ENCODE data around the gene ZNF292.
"Not testable (repeated sequence)": the region's sequence is repeated elsewhere in the genome, so short reads cannot be mapped to it uniquely, and the experiment has no call there.

The ZNF292 gene

DNA sequence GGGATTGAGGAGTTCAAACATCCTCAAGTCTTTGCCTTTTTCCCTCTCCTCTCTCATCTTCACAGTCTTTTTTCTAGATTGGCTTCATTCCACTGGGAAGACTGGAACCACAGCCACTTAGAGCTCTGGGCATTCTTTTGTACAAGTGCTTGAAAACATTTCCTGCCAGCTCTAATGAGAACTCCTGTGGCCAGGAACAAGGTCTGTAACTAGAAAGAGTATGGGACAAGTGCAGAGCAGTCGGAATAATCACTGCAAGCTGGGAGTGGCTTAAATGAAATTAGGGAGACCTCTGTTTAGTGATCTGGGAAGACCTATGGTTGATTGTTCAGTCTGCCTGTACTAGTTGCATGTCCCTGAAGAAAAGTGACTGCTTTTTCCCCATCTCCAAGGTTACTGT is 126.1 kb downstream of the ZNF292 start:
- no peak for FAIRE-seq

DNA sequence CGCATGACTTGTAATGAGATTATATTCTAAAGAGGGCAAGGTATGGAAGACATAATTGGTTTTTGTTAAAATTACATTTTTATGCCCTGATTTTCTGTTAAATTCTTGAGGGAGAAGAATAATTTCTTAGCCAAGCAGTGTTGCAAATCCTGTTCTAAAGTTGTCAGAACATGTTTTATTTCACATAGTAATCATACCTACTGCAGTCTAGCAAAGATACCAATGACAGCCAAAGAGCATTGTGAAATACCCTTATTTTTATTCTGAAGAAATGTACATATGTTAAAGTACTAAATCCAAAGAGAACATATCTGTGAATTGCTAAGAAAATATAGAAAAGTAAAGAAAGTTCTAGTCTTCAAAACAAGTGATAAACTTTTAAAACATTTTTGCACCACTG is 127.4 kb downstream of the ZNF292 start:
- no peak for FAIRE-seq

DNA sequence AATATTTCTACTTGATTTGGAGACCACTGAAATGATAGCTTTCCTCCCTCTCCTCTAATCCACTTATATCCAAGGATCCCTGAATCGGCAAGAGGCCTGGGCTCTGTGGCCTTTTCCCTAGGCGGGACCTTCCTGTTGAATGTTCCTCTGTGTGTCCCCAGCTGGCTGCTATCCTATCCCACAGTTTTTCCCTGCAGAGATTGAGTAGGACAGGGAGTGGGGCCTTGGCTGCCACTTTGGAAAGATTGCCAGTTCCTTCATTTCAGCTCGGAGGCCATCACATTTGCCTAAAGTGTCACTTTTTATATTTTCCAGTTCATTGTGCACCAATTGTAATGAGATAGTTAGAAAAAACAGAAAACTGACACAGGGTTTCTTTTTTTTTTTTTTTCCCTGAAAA is 128.1 kb downstream of the ZNF292 start:
- no peak for FAIRE-seq

DNA sequence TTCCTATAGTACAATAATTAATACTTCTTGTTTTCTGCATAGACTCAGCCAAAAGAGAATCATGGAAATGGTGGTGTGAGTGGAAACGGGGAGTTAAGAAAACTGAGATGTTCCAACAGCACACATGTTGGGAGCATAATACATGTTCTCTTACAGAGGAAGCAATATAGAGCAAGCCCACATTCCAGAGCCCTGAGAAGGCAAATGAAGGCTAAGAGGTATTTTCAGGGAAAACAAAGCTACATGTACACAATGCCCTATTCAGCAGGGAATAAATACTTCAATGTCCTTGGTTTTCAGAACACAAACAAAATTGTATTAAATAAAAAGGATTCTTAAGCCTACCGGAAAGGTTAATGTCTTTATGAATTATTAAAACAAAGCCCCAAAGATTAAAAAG is 131.9 kb downstream of the ZNF292 start:
- FAIRE-seq, result no peak

GRCh38 chr6:87289571-87289970 is 134.2 kb downstream of the ZNF292 start:
- FAIRE-seq, result no peak

DNA sequence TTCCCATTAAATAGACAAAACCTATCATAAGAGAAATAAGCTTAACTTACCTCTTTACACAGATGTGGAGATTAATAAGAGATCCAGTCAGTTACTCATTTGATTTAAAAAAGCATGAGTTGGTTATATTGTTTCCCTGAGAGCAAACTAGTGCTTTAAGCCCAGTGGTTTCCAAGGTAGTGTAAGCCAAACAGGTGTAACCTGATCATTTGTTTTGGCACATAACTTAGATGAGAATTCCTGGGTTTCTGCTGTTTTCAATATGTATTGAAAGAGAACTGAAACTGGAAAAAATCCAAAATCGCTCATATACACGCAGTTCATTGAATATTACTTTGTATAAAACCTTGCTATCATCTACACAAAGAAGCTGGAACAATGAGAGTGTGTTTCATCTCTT is 136.5 kb downstream of the ZNF292 start:
- FAIRE-seq, result no peak

DNA sequence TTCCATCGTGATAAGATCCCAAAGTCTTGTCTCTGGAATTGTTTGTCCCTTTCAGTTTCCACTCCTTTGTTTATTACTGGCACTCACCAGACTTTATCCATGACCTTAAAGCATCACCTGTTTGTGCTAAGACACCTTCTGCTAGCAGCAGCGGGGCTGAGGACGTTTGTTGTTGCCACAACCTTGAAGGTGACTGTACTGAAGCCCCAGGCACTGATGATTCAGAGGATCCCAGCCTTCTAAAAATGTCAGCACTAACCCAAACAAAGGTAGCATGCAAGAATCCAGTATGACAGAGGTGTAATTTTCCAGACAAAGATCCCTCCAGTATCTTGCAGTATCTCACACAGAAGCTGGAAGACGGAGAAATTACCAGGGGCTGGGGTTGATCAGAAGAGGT is 138.2 kb downstream of the ZNF292 start:
- no peak for FAIRE-seq

GRCh38 chr6:87297119-87297518 is 141.8 kb downstream of the ZNF292 start:
- FAIRE-seq, result no peak

DNA sequence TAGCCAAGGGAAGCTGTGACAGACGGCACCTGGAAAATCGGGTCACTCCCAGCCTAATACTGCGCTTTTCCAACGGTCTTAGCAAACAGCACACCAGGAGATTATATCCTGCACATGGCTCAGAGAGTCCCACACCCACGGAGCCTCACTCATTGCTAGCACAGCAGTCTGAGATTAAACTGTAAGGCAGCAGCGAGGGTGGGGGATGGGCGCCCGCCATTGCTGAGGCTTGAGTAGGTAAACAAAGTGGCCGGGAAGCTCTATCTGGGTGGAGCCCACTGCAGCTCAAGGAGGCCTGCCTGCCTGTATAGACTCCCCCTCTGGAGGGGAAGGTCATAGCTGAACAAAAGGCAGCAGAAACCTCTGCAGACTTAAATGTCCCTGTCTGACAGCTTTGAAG is 145.9 kb downstream of the ZNF292 start:
- FAIRE-seq, result not testable (repeated sequence)

GRCh38 chr6:87308970-87309369 is 153.6 kb downstream of the ZNF292 start:
- FAIRE-seq, result no peak

GRCh38 chr6:87312860-87313259 is 157.5 kb downstream of the ZNF292 start:
- FAIRE-seq, result no peak

Data from A204.1 (cell line).